GM23338 (cell line): ENCODE measurements around the gene ZNF280D.

Source experiments
- CTCF ChIP-seq, 2 experiments: fragments of 200-600 bp in 1 of 2; sonication (generic) in 1 of 2; conservative IDR thresholded peaks; 2 replicates each; pipeline versions ENCODE4 v1.5.1 to v1.6.1; 2016 to 2017; ENCODE audit warnings: antibody characterized with exemption in 2 of 2, low read depth in 2 of 2, mild to moderate bottlenecking in 2 of 2, moderate library complexity in 1 of 2
- EZH2phosphoT487 ChIP-seq: fragments of 200-600 bp; sonication (generic); IDR thresholded peaks from one replicate; pipeline ENCODE4 v1.8.1; 2018; ENCODE audit warnings: antibody characterized with exemption; ENCODE audit not compliant: unreplicated experiment

DNA sequence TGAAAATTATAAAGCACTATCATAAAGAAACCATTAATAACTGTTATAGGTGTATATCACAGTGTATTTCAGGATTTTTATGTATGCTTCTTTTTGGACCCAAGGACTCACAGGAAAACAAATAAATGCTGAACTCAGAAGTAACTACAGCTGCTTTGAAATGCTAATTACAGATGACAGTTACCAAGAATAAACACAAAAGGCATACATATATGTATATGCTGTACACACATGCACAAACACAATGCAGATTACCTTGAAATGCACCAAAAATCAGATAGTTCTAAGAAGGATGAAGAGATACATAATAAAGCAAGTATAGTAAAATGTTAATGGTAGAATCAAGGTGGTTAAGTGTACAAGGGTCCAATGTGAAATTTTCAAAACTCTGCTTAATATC, 52.2 kb downstream of the ZNF280D start:
- TF ChIP-seq EZH2phosphoT487 (no peak), CTCF (conservative IDR thresholded peaks at IDR 0.05; ENCODE audit: low read depth in 2 of 2) (no peak)
